Measurements from ENCODE around the gene ARHGEF37.
"Not testable (repeated sequence)": the region's sequence is repeated elsewhere in the genome, so short reads cannot be mapped to it uniquely, and the experiment has no call there.

ARHGEF37 gene

GRCh38 chr5:149649730-149650129 is 68.4 kb downstream of the ARHGEF37 start:
- not testable (repeated sequence) for DNase-seq (ENCODE audit: low read depth)

DNA sequence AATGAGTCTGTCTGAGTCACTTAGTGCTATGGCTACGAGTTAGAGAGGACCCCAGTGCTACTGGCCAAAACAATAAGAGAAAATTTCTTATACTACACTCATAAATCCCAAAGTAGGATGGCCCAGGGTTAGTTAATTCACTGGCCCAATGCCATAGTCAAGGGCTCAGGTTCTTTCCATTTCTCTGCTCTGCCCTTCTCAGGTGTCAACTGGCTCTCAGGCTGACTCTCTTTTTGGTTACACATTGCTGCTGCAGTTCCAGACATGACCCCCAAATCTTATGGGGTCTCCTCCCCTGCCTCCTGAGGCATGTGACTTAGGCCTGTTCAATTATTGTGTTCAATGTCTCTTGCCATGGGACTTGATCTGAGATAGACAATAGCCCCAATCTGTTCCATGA is 70.4 kb downstream of the ARHGEF37 start:
- no peak for DNase-seq (ENCODE audit: low read depth)

DNA sequence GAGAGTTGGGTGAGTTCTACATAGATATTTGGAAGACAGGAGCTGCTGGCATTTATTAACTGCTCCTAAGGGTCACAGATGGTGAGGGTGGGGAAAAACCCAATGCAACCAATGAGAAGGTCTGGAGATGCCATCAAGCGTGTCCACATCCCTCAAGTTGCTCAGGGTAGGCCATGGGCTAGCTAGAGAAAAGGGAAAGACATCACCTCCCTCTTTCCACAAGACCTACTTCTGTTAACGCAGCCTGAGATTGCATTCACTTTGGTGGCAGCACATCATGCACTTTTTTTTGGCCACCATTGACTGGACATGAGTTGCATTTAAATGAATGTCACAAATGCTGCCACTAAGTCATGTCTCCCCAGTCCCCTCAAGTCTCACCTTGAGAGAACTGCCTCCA is 71.4 kb downstream of the ARHGEF37 start:
- no peak for DNase-seq (ENCODE audit: low read depth)

- no peak for DNase-seq (ENCODE audit: low read depth)
Observed at GRCh38 chr5:149654231-149654630, 72.9 kb downstream of the ARHGEF37 start.

DNA sequence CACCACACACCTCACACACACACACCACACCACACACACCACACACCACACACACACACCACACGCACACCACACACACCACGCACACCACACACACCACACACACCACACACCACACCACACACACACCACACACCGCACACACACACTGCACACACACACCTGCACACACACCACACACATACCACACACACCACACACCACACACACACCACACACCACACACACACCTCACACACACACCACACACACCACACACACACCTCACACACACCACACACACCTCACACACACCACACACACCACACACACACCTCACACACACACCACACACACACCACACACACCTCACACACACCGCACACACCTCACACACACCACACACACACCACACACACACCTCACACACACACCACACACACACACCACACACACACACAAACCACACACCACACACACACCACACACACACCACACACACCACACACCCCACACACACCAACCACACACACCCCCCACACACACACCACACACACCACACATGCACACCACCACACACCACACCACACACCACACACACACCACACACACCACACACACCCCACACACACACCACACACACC is 73.7 kb downstream of the ARHGEF37 start:
- no peak for DNase-seq (ENCODE audit: low read depth)

DNA sequence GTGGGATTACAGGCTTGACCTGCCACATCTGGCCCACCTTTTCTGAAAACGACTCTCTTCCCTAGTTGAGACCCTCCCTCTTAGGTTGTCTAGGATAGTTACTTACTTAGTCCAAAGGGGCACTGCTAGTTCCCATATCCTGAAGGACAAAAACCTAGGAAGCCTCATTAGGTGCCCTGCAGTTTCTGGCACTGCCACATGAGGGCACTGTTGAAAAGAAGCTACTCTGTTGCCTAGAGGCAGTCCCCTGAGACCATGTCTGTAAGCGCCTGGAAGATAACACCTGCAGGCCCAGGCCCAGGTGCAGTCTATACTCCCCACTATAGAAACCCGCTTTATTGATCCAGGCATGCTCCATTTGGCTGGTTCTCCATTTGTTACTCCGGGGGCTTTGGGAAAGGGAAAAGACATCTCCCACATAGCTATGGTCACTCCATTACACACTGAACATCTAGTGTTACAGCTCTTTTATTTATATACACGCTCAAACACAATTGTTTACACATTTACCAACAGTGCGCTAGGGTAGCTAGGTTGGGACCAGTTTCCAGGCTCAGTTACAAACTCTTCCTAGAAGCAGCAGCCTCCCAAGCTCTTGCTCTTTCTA is 75.4 kb downstream of the ARHGEF37 start:
- no peak for DNase-seq (ENCODE audit: low read depth)

GRCh38 chr5:149657324-149657723 is 76.0 kb downstream of the ARHGEF37 start:
- DNase-seq (ENCODE audit: low read depth) = no peak

GRCh38 chr5:149658299-149658698 is 77.0 kb downstream of the ARHGEF37 start:
- DNase-seq (ENCODE audit: low read depth) = no peak

- no peak for DNase-seq (ENCODE audit: low read depth)
Observed at GRCh38 chr5:149664083-149664482, 82.8 kb downstream of the ARHGEF37 start.

GRCh38 chr5:149664666-149665415 is 83.5 kb downstream of the ARHGEF37 start:
- DNase-seq (ENCODE audit: low read depth) = no peak

- no peak for DNase-seq (ENCODE audit: low read depth)
Observed at GRCh38 chr5:149665416-149666175, 84.3 kb downstream of the ARHGEF37 start.

GRCh38 chr5:149666212-149666852 is 85.0 kb downstream of the ARHGEF37 start:
- DNase-seq (ENCODE audit: low read depth) = no peak

DNA sequence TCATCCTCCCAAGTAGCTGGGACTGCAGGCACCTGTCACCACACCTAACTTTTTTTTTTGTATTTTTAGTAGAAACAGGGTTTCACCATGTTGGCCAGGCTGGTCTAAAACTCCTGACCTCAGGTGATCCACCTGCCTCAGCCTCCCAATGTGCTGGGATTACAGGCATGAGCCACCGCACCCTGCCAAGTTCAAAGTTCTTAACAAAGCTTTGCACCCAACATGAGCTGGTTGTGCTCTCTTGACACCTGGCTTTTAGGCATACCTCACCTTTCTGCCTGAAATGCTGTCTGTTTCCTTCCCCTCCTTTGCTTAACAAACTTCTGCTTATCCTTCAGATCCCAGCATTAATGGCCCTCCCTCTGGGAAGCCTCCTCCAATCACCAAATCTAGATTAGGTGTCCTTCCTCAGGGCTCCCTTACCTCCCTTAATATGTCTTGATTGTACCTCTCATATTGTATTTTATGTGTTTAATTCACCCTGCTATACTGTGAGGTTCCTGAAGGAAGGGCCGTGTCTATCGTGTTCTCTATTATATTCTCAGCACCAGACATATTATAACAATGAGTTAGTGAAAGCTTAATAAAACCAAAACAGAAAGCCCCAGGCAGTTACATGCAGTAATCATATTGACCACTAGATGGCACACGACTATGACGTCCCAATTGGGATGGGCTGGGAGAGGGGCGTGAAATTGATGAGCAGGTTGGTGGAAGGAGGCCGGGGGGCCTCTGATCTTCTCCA is 86.0 kb downstream of the ARHGEF37 start:
- no peak for DNase-seq (ENCODE audit: low read depth)

DNA sequence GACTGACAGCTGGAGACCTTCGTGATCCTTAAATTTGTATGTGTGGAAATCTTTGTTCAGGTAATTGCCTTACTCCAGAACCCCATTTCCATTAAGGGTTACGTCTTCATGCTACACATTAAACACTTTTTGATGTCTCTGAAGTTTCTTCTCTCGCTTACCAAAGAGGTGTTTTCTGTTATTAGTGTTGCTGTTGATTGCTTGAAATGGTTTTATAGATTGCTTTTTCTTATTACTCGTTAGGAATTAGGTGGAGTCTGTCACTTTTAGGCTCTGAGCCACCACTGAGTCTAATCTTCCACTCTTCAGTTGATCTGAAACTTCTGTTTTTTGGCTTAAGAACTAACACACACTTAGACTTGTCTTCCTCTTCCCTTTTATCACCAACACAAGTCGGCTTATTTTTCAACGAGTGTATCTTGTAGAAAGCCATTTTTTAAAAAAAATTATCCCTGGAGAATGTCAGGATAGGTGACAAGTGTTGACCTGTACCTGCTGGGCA is 86.6 kb downstream of the ARHGEF37 start:
- DNase-seq (ENCODE audit: low read depth) = no peak

GRCh38 chr5:149669273-149669672 is 88.0 kb downstream of the ARHGEF37 start:
- not testable (repeated sequence) for DNase-seq (ENCODE audit: low read depth)

GRCh38 chr5:149671544-149671943 is 90.2 kb downstream of the ARHGEF37 start:
- DNase-seq (ENCODE audit: low read depth) = no peak

GRCh38 chr5:149672701-149673476 is 91.6 kb downstream of the ARHGEF37 start:
- no peak for DNase-seq (ENCODE audit: low read depth)

- DNase-seq (ENCODE audit: low read depth) = no peak
Observed at GRCh38 chr5:149674686-149675085, 93.4 kb downstream of the ARHGEF37 start.

DNA sequence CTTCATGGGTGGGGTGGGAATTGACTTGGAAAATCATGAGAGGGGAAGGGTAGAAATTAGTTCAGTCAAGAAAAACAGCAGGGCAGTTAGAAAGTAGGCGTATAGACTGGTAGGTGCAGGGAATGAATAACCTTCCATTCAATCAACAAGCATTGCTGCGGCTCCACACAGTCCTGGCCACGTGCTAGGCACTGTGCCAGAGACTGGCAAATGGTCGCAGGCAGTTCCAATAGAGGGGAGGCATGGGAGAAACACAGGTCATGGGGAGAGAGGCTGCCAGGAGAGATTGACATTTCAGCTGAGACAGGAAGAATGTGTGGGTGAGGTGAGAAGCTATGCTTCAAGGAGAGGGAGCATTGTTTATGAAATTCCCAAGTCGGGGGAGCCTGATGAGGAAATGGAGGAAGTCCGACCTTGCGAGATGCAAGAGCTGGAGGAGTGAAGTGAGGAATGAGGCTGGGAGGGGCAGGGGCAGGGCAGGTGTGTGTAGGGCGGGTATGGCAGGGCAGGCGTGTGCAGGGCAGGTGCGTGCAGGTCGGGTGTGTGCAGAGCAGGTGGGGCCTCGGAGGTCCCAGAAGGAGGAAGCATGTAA is 94.4 kb downstream of the ARHGEF37 start:
- DNase-seq (ENCODE audit: low read depth) = no peak

GRCh38 chr5:149677731-149678130 is 96.4 kb downstream of the ARHGEF37 start:
- no peak for DNase-seq (ENCODE audit: low read depth)

Measured in T-helper 22 cell (primary cell).